ENCODE data around the gene SNX24. TPM values are rescaled to one million over a fixed set of nuclear protein-coding genes. Genes with fewer than 3 reads are reported as not detected.

The SNX24 gene
- polyA plus RNA-seq, 3 donors, result 3.5 to 10.6 (median 8.0) TPM

DNA sequence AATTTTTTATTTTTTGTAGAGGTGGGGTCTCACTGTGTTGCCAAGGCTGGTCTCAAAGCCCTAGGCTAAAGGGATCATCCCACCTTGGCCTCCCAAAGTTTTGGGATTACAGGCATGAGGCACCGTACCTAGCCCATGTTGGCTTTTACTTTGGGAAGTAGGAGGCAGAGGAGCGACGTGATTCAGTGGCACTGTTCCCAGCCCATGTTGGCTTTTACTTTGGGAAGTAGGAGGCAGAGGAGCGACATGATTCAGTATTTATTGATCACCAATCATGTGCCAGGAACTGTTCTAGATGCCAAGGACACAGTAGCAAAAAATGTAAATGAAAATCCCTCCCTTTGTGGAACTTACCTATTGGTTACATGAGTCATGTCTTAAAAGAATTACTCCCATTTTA is 18.3 kb downstream of the SNX24 start:
- Histone ChIP-seq H3K9me3 (replicated peaks in 1 of 2; ENCODE audit: control insufficient read depth in 1 of 2, insufficient read depth in 1 of 2, low read length in 2 of 2) (no peaks in the 10 kb centered on the region), H3K27ac (ENCODE audit: low read depth in 1 of 2, low read length in 2 of 2) (no peak overlapping the region), H3K9ac (ENCODE audit: insufficient read depth, low read length, poor library complexity, severe bottlenecking) (no peak overlapping the region), H3K79me2 (ENCODE audit: insufficient read depth, low read length) (no peaks in the 10 kb centered on the region), H4K20me1 (ENCODE audit: insufficient read depth, low read length) (no peaks in the 10 kb centered on the region), H3K4me2 (replicated peaks; ENCODE audit: extremely low read depth, low read length, poor library complexity, severe bottlenecking) (no peak overlapping the region), H3K4me3 (replicated peaks in 1 of 3; ENCODE audit: low read depth in 2 of 3, low read length in 3 of 3) (no peak overlapping the region), H3K4me1 (ENCODE audit: control insufficient read depth in 1 of 2, insufficient read depth in 2 of 2, low read length in 2 of 2) (no peaks in the 10 kb centered on the region), H2AFZ (ENCODE audit: insufficient read depth, low read depth, low read length, poor library complexity, severe bottlenecking) (no peak overlapping the region), H3K36me3 (replicated peaks in 1 of 2; ENCODE audit: control insufficient read depth in 1 of 2, insufficient read depth in 2 of 2, low read length in 2 of 2) (peaks cover 0 to 16% of the 10 kb centered on the region in 2 donors), H3K27me3 (ENCODE audit: control insufficient read depth in 2 of 2, insufficient read depth in 2 of 2, low read length in 2 of 2) (no peaks in the 10 kb centered on the region)
- WGBS (ENCODE audit: insufficient coverage), result 93% methylated on average over 3 of the region's 4 CpGs
- H3K4me1 Mint-ChIP-seq, result no peaks in the 10 kb centered on the region
- intact Hi-C loops (cut with micrococcal nuclease), result no loop called here
- TF ChIP-seq, protein P1, sequence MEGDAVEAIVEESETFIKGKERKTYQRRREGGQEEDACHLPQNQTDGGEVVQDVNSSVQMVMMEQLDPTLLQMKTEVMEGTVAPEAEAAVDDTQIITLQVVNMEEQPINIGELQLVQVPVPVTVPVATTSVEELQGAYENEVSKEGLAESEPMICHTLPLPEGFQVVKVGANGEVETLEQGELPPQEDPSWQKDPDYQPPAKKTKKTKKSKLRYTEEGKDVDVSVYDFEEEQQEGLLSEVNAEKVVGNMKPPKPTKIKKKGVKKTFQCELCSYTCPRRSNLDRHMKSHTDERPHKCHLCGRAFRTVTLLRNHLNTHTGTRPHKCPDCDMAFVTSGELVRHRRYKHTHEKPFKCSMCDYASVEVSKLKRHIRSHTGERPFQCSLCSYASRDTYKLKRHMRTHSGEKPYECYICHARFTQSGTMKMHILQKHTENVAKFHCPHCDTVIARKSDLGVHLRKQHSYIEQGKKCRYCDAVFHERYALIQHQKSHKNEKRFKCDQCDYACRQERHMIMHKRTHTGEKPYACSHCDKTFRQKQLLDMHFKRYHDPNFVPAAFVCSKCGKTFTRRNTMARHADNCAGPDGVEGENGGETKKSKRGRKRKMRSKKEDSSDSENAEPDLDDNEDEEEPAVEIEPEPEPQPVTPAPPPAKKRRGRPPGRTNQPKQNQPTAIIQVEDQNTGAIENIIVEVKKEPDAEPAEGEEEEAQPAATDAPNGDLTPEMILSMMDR (IDR thresholded peaks at IDR 0.05), result no peak
- DNase-seq, result no peak
- peak overlapping the region in 2 of 7 donors; percentile 25 to 54 for H3K27ac Mint-ChIP-seq
- H3K36me3 Mint-ChIP-seq, result peaks cover 2 to 16% of the 10 kb centered on the region in 2 donors
- peaks cover 0 to 6% (median 3%) of the 10 kb centered on the region in 7 donors for H3K9me3 Mint-ChIP-seq
- H3K4me3 Mint-ChIP-seq, result no peak overlapping the region
- no peaks in the 10 kb centered on the region for H3K27me3 Mint-ChIP-seq (ENCODE audit: low read depth in 3 of 3)

DNA sequence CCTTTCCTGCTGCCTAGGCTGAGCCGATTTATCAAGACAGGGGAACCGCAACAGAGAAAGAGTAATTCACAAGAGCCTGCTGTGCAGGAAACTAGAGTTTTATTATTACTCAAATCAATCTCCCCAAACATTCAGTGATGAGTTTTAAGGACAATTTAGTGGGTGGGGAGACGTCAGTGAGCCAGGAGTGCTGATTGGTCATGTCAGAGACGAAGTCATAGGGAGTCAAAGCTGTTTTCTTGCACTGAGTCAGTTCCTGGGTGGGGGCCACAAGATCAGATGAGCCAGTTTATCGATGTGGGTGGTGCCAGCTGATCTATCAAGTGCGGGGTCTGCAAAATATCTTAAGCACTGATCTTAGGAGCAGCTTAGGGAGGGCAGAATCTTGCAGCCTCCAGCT is 19.0 kb downstream of the SNX24 start:
- Histone ChIP-seq H2AFZ (ENCODE audit: insufficient read depth, low read depth, low read length, poor library complexity, severe bottlenecking) (no peak overlapping the region), H3K4me2 (replicated peaks; ENCODE audit: extremely low read depth, low read length, poor library complexity, severe bottlenecking) (no peak overlapping the region), H3K9ac (ENCODE audit: insufficient read depth, low read length, poor library complexity, severe bottlenecking) (no peak overlapping the region), H4K20me1 (ENCODE audit: insufficient read depth, low read length) (no peaks in the 10 kb centered on the region), H3K27me3 (ENCODE audit: control insufficient read depth in 2 of 2, insufficient read depth in 2 of 2, low read length in 2 of 2) (no peaks in the 10 kb centered on the region), H3K4me1 (ENCODE audit: control insufficient read depth in 1 of 2, insufficient read depth in 2 of 2, low read length in 2 of 2) (no peaks in the 10 kb centered on the region), H3K79me2 (ENCODE audit: insufficient read depth, low read length) (no peaks in the 10 kb centered on the region), H3K36me3 (replicated peaks in 1 of 2; ENCODE audit: control insufficient read depth in 1 of 2, insufficient read depth in 2 of 2, low read length in 2 of 2) (peaks cover 0 to 16% of the 10 kb centered on the region in 2 donors), H3K27ac (ENCODE audit: low read depth in 1 of 2, low read length in 2 of 2) (no peak overlapping the region), H3K9me3 (replicated peaks in 1 of 2; ENCODE audit: control insufficient read depth in 1 of 2, insufficient read depth in 1 of 2, low read length in 2 of 2) (no peaks in the 10 kb centered on the region), H3K4me3 (replicated peaks in 1 of 3; ENCODE audit: low read depth in 2 of 3, low read length in 3 of 3) (no peak overlapping the region)
- TF ChIP-seq, protein P1 (IDR thresholded peaks at IDR 0.05), result no peak
- Mint-ChIP-seq H3K27ac (peak overlapping the region in 1 of 7 donors; percentile 9), H3K9me3 (peaks cover 0 to 6% (median 3%) of the 10 kb centered on the region in 7 donors), H3K4me1 (no peaks in the 10 kb centered on the region), H3K27me3 (ENCODE audit: low read depth in 3 of 3) (no peaks in the 10 kb centered on the region), H3K4me3 (no peak overlapping the region), H3K36me3 (peaks cover 2 to 16% of the 10 kb centered on the region in 2 donors)
- WGBS (ENCODE audit: insufficient coverage), result 100% methylated on average over 4 of the region's 6 CpGs
- no peak for DNase-seq
- intact Hi-C loops (cut with micrococcal nuclease), result no loop called here

Data from CD14-positive monocyte (primary cell).